SK-N-SH (cell line): ENCODE data around the gene DLG3.

Experiments
- CTCF ChIP-seq: fragments of 200-600 bp; sonication (generic); IDR thresholded peaks from 2 replicates; pipeline ENCODE4 v1.6.1; 2017; ENCODE audit warnings: antibody characterized with exemption, mild to moderate bottlenecking, moderate library complexity
- EP300 ChIP-seq, 2 experiments: IDR thresholded peaks; 2 replicates each; pipeline versions ENCODE4 v1.4.0 to v1.6.1; 2012; ENCODE audit warnings: borderline replicate concordance in 1 of 2, low read depth in 1 of 2, low read length in 1 of 2
- GATA2 ChIP-seq: sonication (generic); formaldehyde crosslinking; IDR thresholded peaks from 2 replicates; pipeline ENCODE4 v1.5.0; 2020; ENCODE audit warnings: mild to moderate bottlenecking, missing genetic modification reagents
- NFIC ChIP-seq: IDR thresholded peaks from 2 replicates; pipeline ENCODE4 v1.4.0; 2012; ENCODE audit warnings: borderline replicate concordance
- POLR2AphosphoS5 ChIP-seq: IDR thresholded peaks from 2 replicates; pipeline ENCODE4 v1.6.1; 2012; ENCODE audit warnings: low read depth, low read length
- RAD21 ChIP-seq: IDR thresholded peaks from 2 replicates; pipeline ENCODE4 v1.6.1; 2012; ENCODE audit warnings: mild to moderate bottlenecking, low read length
- RCOR1 ChIP-seq: fragments of 150-350 bp; IDR thresholded peaks from 2 replicates; pipeline ENCODE4 v1.6.1; 2017; ENCODE audit warnings: antibody characterized with exemption, low read length
- TF ChIP-seq, protein P1 (sequence below): fragments of 150-350 bp; IDR thresholded peaks from 2 replicates; pipeline ENCODE4 v1.6.1; 2017; ENCODE audit warnings: antibody characterized with exemption, low read length, low read depth, borderline replicate concordance

- TF ChIP-seq POLR2AphosphoS5 (no peak), NFIC (no peak), RAD21 (no peak), RCOR1 (no peak), CTCF (no peak), GATA2 (no peak), EP300 (IDR thresholded peaks at IDR 0.05; ENCODE audit: borderline replicate concordance in 1 of 2, low read depth in 1 of 2, low read length in 1 of 2) (no peak)
- TF ChIP-seq, protein P1, sequence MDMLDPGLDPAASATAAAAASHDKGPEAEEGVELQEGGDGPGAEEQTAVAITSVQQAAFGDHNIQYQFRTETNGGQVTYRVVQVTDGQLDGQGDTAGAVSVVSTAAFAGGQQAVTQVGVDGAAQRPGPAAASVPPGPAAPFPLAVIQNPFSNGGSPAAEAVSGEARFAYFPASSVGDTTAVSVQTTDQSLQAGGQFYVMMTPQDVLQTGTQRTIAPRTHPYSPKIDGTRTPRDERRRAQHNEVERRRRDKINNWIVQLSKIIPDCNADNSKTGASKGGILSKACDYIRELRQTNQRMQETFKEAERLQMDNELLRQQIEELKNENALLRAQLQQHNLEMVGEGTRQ, result no peak
Measured at GRCh38 chrX:70496491-70496890, 51.9 kb downstream of the DLG3 start.
